ENCODE results near the gene WASF2.

The WASF2 gene

DNA sequence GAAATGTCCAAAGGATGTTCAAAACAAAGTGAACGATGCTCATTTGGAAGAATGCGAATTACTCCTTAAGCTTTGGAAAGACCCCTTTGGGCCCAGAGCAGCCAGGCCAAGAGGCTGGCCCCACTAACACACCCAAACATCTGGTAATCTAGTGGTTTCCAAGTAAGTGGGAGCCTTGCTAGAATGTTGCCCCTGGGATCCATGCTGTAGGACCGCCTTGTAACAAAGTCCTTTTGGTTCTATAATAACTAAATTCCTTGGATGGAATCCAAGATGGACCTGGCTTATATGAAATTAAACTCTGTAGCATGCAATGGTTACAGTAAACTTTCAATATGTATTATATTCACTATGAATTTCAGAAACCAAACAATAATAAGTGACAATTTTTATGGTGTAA, 72.3 kb downstream of the WASF2 start:
- no peak for DNase-seq (ENCODE audit: low read depth)
- H3K4me3 ChIP-seq (ENCODE audit: low read depth, low read length): no peak overlapping the region
- TF ChIP-seq, protein P1, sequence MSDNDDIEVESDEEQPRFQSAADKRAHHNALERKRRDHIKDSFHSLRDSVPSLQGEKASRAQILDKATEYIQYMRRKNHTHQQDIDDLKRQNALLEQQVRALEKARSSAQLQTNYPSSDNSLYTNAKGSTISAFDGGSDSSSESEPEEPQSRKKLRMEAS (IDR thresholded peaks at IDR 0.05; ENCODE audit: low read depth, low read length): no peak

DNA sequence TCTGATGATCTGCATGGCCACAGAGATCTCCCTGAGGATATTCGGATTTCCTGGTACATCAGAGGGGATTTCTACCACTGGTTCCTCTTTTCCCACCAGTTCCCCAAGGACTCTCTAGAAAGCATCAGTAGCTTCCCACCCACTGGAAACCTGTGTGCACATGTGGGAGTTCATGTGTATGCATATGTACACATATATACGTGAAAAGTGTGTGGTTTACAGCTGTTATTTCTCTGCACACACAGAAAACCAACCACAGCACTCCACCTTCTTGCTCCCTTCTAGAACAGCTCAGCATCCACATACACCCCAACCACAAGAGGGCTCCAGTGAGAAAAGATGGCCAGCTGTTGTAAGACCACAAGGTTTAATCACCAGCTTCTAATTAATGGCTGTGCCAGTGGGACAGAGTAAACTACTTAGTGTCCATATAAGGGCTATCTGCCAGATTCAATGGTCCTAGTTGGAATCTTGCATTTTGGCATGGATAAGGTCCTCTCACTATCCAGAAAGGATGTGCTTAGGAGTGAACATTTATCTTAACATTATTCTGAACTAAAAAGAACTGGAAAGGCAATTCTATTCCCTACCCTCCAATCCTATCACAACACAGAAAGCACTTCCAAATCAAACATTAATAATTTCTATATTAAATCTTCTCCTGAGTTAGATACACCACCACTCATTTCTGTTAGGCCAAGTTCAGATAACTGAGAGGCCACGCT, 73.4 kb downstream of the WASF2 start:
- DNase-seq (ENCODE audit: low read depth): peak; percentile 86

DNA sequence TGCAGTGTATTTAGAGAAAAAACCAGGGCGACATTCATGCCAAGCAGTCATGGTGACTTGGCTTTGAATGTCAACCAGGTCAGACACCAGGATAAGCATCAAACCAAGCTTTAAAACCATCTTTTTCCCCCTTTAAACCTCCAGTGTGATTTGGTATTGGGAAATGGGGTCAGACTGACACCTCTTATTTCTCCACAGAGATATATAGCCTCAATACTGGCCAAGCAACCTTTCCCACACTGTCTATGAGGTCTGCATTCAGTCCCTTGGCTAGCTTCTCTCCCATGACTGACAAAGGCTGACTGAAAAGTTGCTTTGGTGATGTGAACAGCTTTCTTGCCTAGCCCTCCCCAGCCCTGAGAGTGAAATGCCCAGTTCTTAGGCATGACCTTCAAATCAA, 75.9 kb downstream of the WASF2 start:
- no peak for DNase-seq (ENCODE audit: low read depth)
- H3K4me3 ChIP-seq (ENCODE audit: low read depth, low read length): no peak overlapping the region
- TF ChIP-seq, protein P2, sequence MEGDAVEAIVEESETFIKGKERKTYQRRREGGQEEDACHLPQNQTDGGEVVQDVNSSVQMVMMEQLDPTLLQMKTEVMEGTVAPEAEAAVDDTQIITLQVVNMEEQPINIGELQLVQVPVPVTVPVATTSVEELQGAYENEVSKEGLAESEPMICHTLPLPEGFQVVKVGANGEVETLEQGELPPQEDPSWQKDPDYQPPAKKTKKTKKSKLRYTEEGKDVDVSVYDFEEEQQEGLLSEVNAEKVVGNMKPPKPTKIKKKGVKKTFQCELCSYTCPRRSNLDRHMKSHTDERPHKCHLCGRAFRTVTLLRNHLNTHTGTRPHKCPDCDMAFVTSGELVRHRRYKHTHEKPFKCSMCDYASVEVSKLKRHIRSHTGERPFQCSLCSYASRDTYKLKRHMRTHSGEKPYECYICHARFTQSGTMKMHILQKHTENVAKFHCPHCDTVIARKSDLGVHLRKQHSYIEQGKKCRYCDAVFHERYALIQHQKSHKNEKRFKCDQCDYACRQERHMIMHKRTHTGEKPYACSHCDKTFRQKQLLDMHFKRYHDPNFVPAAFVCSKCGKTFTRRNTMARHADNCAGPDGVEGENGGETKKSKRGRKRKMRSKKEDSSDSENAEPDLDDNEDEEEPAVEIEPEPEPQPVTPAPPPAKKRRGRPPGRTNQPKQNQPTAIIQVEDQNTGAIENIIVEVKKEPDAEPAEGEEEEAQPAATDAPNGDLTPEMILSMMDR (IDR thresholded peaks at IDR 0.05; ENCODE audit: low read depth, low read length): no peak
- TF ChIP-seq MYC (IDR thresholded peaks at IDR 0.05; ENCODE audit: low read depth, low read length): no peak

More for the DNA sequence above, 73.4 kb downstream of the WASF2 start:
- TF ChIP-seq, protein P1 (IDR thresholded peaks at IDR 0.05; ENCODE audit: low read depth, low read length): no peak
- TF ChIP-seq, protein P2 (IDR thresholded peaks at IDR 0.05; ENCODE audit: low read depth, low read length): peak; percentile 77
- TF ChIP-seq POLR2A (IDR thresholded peaks at IDR 0.05; ENCODE audit: extremely low read depth, insufficient read length) (no peak), MYC (IDR thresholded peaks at IDR 0.05; ENCODE audit: low read depth, low read length) (no peak)
- no peak overlapping the region for H3K4me3 ChIP-seq (ENCODE audit: low read depth, low read length)

DNA sequence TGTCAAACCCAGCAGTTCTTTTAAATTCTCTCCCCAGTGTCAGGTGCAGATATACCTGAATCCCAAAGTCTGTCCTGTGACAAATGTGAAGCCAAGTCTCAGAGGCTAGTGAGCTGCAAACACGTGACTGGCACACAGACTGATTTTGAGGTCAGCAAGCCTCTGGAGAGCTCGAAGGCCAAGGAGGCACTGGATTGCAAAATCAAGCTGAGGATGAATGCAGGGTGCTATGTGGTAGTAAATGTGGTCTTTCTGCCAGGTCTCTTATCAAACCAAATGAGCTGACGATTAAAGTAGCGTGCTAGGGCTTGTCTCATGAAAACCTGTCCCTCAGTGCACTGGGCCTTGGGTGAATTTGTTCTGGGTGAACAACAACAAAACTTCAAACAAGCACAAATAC, 77.0 kb downstream of the WASF2 start:
- peak; percentile 59 for DNase-seq (ENCODE audit: low read depth)
- TF ChIP-seq, protein P1 (IDR thresholded peaks at IDR 0.05; ENCODE audit: low read depth, low read length): no peak
- TF ChIP-seq POLR2A (IDR thresholded peaks at IDR 0.05; ENCODE audit: extremely low read depth, insufficient read length) (no peak), MYC (IDR thresholded peaks at IDR 0.05; ENCODE audit: low read depth, low read length) (no peak)
- TF ChIP-seq, protein P2 (IDR thresholded peaks at IDR 0.05; ENCODE audit: low read depth, low read length): no peak

DNA sequence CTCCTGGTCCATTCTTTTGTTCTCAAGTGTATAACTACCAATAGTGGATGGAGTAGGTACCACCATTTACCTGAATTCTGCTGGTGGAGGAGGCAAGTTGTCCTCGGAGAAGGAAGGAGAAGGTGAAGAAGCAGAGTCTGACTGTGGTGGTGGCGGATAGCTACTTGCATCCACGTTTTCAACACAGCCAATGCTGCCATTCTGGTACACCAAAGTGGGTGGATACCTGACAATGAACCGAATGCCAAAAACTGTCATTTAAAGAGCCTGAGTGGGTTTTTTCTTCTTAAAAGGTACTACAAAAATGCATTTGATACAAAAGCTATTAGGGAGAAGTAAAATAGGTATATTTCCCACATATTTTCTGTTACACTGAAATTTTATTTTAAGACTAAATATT, 77.5 kb downstream of the WASF2 start:
- DNase-seq (ENCODE audit: low read depth): no peak
- H3K4me3 ChIP-seq (ENCODE audit: low read depth, low read length): no peak overlapping the region
- no peak for TF ChIP-seq POLR2A (IDR thresholded peaks at IDR 0.05; ENCODE audit: extremely low read depth, insufficient read length)
- TF ChIP-seq, protein P2 (IDR thresholded peaks at IDR 0.05; ENCODE audit: low read depth, low read length): no peak
- TF ChIP-seq, protein P1 (IDR thresholded peaks at IDR 0.05; ENCODE audit: low read depth, low read length): no peak
- TF ChIP-seq MYC (IDR thresholded peaks at IDR 0.05; ENCODE audit: low read depth, low read length): no peak

More for the DNA sequence above, 77.0 kb downstream of the WASF2 start:
- H3K4me3 ChIP-seq (ENCODE audit: low read depth, low read length): no peak overlapping the region

DNA sequence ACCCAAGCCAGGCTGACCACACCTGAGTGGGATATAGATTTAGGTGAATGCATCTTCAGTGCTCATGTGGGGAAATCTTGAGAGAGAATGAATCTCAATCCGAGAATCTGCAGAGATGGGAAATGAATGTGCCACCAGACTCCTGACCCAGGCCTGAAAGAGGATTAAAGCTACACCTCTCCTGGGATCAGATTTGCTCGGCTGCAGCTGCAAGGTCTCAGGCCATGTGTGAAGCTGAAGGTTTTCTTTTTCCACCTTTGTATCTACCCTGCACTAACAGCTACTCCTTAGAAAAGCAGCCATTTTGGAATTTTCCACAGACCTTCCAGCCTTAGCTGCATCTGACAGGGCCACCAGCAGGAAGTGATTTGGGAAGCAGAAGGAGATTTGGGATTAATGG, 79.3 kb downstream of the WASF2 start:
- TF ChIP-seq MYC (IDR thresholded peaks at IDR 0.05; ENCODE audit: low read depth, low read length) (no peak), POLR2A (IDR thresholded peaks at IDR 0.05; ENCODE audit: extremely low read depth, insufficient read length) (no peak)
- TF ChIP-seq, protein P2 (IDR thresholded peaks at IDR 0.05; ENCODE audit: low read depth, low read length): no peak
- TF ChIP-seq, protein P1 (IDR thresholded peaks at IDR 0.05; ENCODE audit: low read depth, low read length): no peak
- no peak overlapping the region for H3K4me3 ChIP-seq (ENCODE audit: low read depth, low read length)
- DNase-seq (ENCODE audit: low read depth): no peak
